ENCODE measurements around the gene INAVA. TPM values are rescaled to one million over a fixed set of nuclear protein-coding genes. Genes with fewer than 3 reads are reported as not detected.
"Not testable (repeated sequence)": the region's sequence is repeated elsewhere in the genome, so short reads cannot be mapped to it uniquely, and the experiment has no call there.

The INAVA gene
- total RNA-seq, 6 experiments from 2014 or later, result not detected

GRCh38 chr1:200908191-200908868, 13.6 kb downstream of the INAVA start:
- Mint-ChIP-seq H3K27ac (no peak overlapping the region), H3K36me3 (ENCODE audit: low read depth) (no peaks in the 10 kb centered on the region), H3K9me3 (no peaks in the 10 kb centered on the region), H3K4me3 (no peak overlapping the region), H3K4me1 (ENCODE audit: low read depth) (no peaks in the 10 kb centered on the region), H3K27me3 (ENCODE audit: insufficient read depth) (peaks cover 18% of the 10 kb centered on the region)
- DNase-seq, result no peak
- TF ChIP-seq CTCF (IDR thresholded peaks at IDR 0.05), result no peak

- no peaks in the 10 kb centered on the region for H3K36me3 Mint-ChIP-seq (ENCODE audit: low read depth)
- H3K27me3 Mint-ChIP-seq (ENCODE audit: insufficient read depth), result peaks cover 19% of the 10 kb centered on the region
- H3K4me1 Mint-ChIP-seq (ENCODE audit: low read depth), result no peaks in the 10 kb centered on the region
- H3K4me3 Mint-ChIP-seq, result no peak overlapping the region
- no peak for DNase-seq
- H3K9me3 Mint-ChIP-seq, result no peaks in the 10 kb centered on the region
- H3K27ac Mint-ChIP-seq, result no peak overlapping the region
- no peak for TF ChIP-seq CTCF (IDR thresholded peaks at IDR 0.05)
Measured at GRCh38 chr1:200909071-200909470, 14.4 kb downstream of the INAVA start.

GRCh38 chr1:200909757-200910239, 15.1 kb downstream of the INAVA start:
- H3K9me3 Mint-ChIP-seq, result no peaks in the 10 kb centered on the region
- DNase-seq, result no peak
- H3K4me1 Mint-ChIP-seq (ENCODE audit: low read depth), result no peaks in the 10 kb centered on the region
- TF ChIP-seq CTCF (IDR thresholded peaks at IDR 0.05), result no peak
- H3K27ac Mint-ChIP-seq, result no peak overlapping the region
- H3K36me3 Mint-ChIP-seq (ENCODE audit: low read depth), result no peaks in the 10 kb centered on the region
- peaks cover 15% of the 10 kb centered on the region for H3K27me3 Mint-ChIP-seq (ENCODE audit: insufficient read depth)
- no peak overlapping the region for H3K4me3 Mint-ChIP-seq

GRCh38 chr1:200911361-200911760, 16.7 kb downstream of the INAVA start:
- DNase-seq, result no peak
- no peaks in the 10 kb centered on the region for H3K9me3 Mint-ChIP-seq
- no peaks in the 10 kb centered on the region for H3K36me3 Mint-ChIP-seq (ENCODE audit: low read depth)
- no peak overlapping the region for H3K4me3 Mint-ChIP-seq
- H3K27me3 Mint-ChIP-seq (ENCODE audit: insufficient read depth), result peaks cover 10% of the 10 kb centered on the region
- H3K27ac Mint-ChIP-seq, result no peak overlapping the region
- no peak for TF ChIP-seq CTCF (IDR thresholded peaks at IDR 0.05)
- no peaks in the 10 kb centered on the region for H3K4me1 Mint-ChIP-seq (ENCODE audit: low read depth)

- H3K27me3 Mint-ChIP-seq (ENCODE audit: insufficient read depth), result peaks cover 11% of the 10 kb centered on the region
- not testable (repeated sequence) for H3K4me1 Mint-ChIP-seq (ENCODE audit: low read depth); H3K27ac Mint-ChIP-seq; DNase-seq; H3K36me3 Mint-ChIP-seq (ENCODE audit: low read depth); H3K9me3 Mint-ChIP-seq; H3K4me3 Mint-ChIP-seq
Measured at GRCh38 chr1:200911936-200912335, 17.2 kb downstream of the INAVA start.

GRCh38 chr1:200912737-200913407, 18.2 kb downstream of the INAVA start:
- DNase-seq, result no peak
- Mint-ChIP-seq H3K27me3 (ENCODE audit: insufficient read depth) (peaks cover 12% of the 10 kb centered on the region), H3K27ac (no peak overlapping the region), H3K36me3 (ENCODE audit: low read depth) (no peaks in the 10 kb centered on the region), H3K4me1 (ENCODE audit: low read depth) (no peaks in the 10 kb centered on the region), H3K9me3 (no peaks in the 10 kb centered on the region), H3K4me3 (no peak overlapping the region)
- no peak for TF ChIP-seq CTCF (IDR thresholded peaks at IDR 0.05)

Measured in HFFc6 (cell line).